Right atrium auricular region (tissue), 2 donors: Measurements from ENCODE around the gene GABRB1. TPM values are rescaled to one million over a fixed set of nuclear protein-coding genes. Genes with fewer than 3 reads are reported as not detected.

Source experiments
- DNase-seq: peaks from one replicate; pipeline ENCODE4 v3.0.0-alpha.2; 2019; ENCODE audit warnings: low spot score
- H3K27ac ChIP-seq, 2 donors: fragments of 200-600 bp; sonication (generic); 1 replicate in 1 of 2; 2 replicates in 1 of 2; pipeline ENCODE4 v1.5.1; 2016 to 2019
- H3K27me3 ChIP-seq, 2 donors: fragments of 200-600 bp; sonication (generic); one replicate each; pipeline versions ENCODE4 v1.5.1 to v1.6.0; 2017 to 2019
- H3K36me3 ChIP-seq: fragments of 200-600 bp; sonication (generic); one replicate; pipeline ENCODE4 v1.5.1; 2016
- H3K4me1 ChIP-seq, 2 donors: fragments of 200-600 bp; sonication (generic); one replicate each; pipeline versions ENCODE4 v1.5.1 to v1.6.0; 2017 to 2019
- H3K4me3 ChIP-seq, 2 donors: fragments of 200-600 bp; sonication (generic); 1 replicate in 1 of 2; 2 replicates in 1 of 2; pipeline ENCODE4 v1.5.1; 2017 to 2019; ENCODE audit warnings: mild to moderate bottlenecking in 1 of 2, moderate library complexity in 1 of 2
- H3K9me3 ChIP-seq, 2 donors: fragments of 200-600 bp; sonication (generic); one replicate each; pipeline ENCODE4 v1.5.1; 2019
- total RNA-seq, 2 donors: library from RNA; depleted of rRNA; stranded (reverse); fragments of >200 nt; gene quantifications; one replicate each; pipeline ENCODE4 v1.1.0, GENCODE V29; 2016
- TF ChIP-seq, protein P1 (sequence below), 2 donors: fragments of 200-600 bp; sonication (generic); IDR thresholded peaks; one replicate each; pipeline ENCODE4 v1.5.1; 2019; ENCODE audit warnings: antibody characterized with exemption in 2 of 2

The GABRB1 gene
- total RNA-seq, 2 donors from 2014 or later, result 1.1 to 2.6 TPM

DNA sequence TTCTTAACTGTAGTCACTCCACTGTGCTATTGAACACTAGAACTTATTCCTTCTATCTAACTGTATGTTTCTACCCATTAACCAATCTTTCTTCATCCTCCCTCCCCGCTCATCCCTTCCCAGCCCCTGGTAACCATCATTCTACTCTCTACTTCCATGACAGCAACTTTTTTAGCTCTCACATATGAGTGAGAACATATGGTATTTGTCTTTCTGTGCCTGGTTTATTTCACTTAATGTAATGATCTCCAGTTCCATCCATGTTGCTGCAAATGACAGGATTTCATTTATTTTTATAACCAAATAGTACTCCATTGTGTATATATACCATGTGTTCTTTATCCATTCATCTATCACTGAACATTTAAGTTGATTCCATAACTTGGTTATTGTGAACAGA is 186.5 kb downstream of the GABRB1 start:
- TF ChIP-seq, protein P1, sequence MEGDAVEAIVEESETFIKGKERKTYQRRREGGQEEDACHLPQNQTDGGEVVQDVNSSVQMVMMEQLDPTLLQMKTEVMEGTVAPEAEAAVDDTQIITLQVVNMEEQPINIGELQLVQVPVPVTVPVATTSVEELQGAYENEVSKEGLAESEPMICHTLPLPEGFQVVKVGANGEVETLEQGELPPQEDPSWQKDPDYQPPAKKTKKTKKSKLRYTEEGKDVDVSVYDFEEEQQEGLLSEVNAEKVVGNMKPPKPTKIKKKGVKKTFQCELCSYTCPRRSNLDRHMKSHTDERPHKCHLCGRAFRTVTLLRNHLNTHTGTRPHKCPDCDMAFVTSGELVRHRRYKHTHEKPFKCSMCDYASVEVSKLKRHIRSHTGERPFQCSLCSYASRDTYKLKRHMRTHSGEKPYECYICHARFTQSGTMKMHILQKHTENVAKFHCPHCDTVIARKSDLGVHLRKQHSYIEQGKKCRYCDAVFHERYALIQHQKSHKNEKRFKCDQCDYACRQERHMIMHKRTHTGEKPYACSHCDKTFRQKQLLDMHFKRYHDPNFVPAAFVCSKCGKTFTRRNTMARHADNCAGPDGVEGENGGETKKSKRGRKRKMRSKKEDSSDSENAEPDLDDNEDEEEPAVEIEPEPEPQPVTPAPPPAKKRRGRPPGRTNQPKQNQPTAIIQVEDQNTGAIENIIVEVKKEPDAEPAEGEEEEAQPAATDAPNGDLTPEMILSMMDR (IDR thresholded peaks at IDR 0.05), result no peak
- no peaks in the 10 kb centered on the region for H3K9me3 ChIP-seq
- no peak for DNase-seq
- no peak overlapping the region for H3K27ac ChIP-seq
- H3K36me3 ChIP-seq, result no peaks in the 10 kb centered on the region
- no peaks in the 10 kb centered on the region for H3K4me1 ChIP-seq
- no peak overlapping the region for H3K4me3 ChIP-seq
- no peaks in the 10 kb centered on the region for H3K27me3 ChIP-seq

DNA sequence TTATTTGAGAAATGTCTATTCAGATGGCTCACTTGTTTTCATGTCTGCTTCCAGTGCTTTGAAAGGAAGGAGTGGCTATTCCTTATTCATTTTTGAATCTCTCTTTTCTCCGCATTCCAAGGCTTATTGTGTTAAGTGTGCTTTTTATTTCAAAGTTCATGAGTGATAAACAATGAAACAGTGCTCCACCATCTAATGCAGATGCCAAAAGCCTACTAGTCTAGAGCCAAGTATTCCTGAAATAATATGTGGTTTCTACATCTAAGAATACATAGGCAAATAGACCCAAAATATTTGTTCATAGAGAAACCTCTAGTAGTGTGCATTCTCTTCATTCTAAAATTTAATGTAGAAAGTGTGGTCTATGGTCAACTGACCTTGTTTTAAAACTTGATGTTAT is 187.3 kb downstream of the GABRB1 start:
- H3K4me3 ChIP-seq, result no peak overlapping the region
- no peaks in the 10 kb centered on the region for H3K36me3 ChIP-seq
- H3K27me3 ChIP-seq, result no peaks in the 10 kb centered on the region
- TF ChIP-seq, protein P1 (IDR thresholded peaks at IDR 0.05), result no peak
- DNase-seq, result no peak
- no peaks in the 10 kb centered on the region for H3K9me3 ChIP-seq
- no peaks in the 10 kb centered on the region for H3K4me1 ChIP-seq
- no peak overlapping the region for H3K27ac ChIP-seq

DNA sequence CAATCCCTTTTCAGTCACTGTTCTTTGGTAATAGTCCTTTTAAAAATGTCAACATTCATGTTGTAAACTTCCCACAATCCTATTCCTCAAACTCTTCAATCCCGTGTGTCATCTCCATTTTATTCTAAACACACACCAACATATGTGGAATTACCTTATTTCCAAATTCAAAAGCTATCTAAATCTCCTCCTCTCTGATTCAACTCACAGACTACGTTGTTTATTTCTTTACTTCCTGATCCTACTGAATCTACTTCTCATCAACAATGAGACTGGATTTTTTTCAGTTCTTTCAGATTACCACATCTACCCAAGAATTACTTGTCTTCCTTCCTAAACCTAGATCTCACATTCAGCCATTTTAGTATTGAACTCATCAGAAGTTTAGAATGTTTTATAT is 188.2 kb downstream of the GABRB1 start:
- H3K27me3 ChIP-seq, result no peaks in the 10 kb centered on the region
- no peaks in the 10 kb centered on the region for H3K36me3 ChIP-seq
- no peak overlapping the region for H3K4me3 ChIP-seq
- TF ChIP-seq, protein P1 (IDR thresholded peaks at IDR 0.05), result no peak
- no peak overlapping the region for H3K27ac ChIP-seq
- DNase-seq, result no peak
- no peaks in the 10 kb centered on the region for H3K4me1 ChIP-seq
- H3K9me3 ChIP-seq, result no peaks in the 10 kb centered on the region

DNA sequence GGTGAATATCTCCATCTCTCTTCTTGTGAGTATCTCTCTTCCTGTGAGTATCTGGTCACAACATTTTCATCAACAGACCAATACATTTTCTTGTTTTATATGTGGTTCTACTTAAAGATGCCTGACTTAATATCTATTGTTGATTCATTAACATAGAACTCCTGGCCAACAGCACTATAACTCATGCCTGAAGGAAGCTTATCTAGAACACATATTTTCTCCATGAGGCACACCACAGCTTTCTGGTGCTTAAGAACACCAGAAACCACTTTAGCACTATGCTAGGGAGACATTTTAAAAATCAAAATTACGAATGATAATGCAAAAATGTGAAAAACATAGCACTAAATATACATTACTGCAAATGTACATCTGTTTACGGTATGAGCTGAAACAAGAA is 190.4 kb downstream of the GABRB1 start:
- H3K36me3 ChIP-seq, result no peaks in the 10 kb centered on the region
- H3K9me3 ChIP-seq, result no peaks in the 10 kb centered on the region
- H3K4me1 ChIP-seq, result no peaks in the 10 kb centered on the region
- H3K27ac ChIP-seq, result no peak overlapping the region
- DNase-seq, result no peak
- TF ChIP-seq, protein P1 (IDR thresholded peaks at IDR 0.05), result no peak
- H3K27me3 ChIP-seq, result no peaks in the 10 kb centered on the region
- no peak overlapping the region for H3K4me3 ChIP-seq

DNA sequence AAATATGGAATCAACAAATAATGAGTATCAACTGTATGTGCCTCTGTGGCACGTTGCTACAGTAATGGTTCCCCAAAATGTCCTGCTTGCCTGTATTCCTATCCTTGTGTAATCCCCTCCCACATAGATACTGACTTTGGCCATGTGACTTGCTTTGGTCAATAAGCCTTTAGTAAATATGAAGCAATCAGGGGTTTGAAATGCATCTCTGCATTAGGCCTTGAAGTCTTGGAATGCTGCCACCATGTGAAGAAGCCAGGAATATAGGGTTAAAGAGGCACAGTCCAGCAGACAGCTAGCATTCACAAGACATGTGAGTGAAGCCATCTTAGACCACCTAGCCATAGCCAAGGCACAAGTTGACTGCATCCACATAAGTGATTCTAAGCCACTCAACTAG is 190.9 kb downstream of the GABRB1 start:
- DNase-seq, result no peak
- Histone ChIP-seq H3K36me3 (no peaks in the 10 kb centered on the region), H3K4me1 (no peaks in the 10 kb centered on the region), H3K4me3 (no peak overlapping the region), H3K27me3 (no peaks in the 10 kb centered on the region), H3K27ac (no peak overlapping the region), H3K9me3 (no peaks in the 10 kb centered on the region)
- TF ChIP-seq, protein P1 (IDR thresholded peaks at IDR 0.05), result no peak

DNA sequence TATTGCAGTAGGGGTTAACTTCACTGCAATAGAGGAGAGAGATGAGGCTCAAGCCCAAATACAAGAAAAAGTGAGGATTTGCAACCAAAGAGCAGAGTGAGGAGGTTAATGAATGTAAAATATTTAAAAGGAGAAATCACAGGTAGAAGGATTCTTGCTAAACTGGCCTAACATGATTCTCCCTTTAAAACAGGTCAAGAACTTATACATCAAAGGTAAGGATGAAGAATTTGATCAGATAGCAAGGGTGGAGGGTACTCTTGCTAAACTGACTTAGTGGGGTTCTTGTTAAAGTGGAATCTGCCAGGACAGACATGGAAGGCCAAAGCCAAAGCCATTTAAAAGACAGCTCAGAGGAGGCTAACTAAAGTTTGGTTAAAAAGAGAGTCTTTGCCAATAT is 193.0 kb downstream of the GABRB1 start:
- Histone ChIP-seq H3K4me1 (no peaks in the 10 kb centered on the region), H3K27ac (no peak overlapping the region), H3K36me3 (no peaks in the 10 kb centered on the region), H3K9me3 (no peaks in the 10 kb centered on the region), H3K4me3 (no peak overlapping the region), H3K27me3 (no peaks in the 10 kb centered on the region)
- no peak for DNase-seq
- TF ChIP-seq, protein P1 (IDR thresholded peaks at IDR 0.05), result no peak
